ENCODE data around the gene CAP1. TPM values are rescaled to one million over a fixed set of nuclear protein-coding genes. Genes with fewer than 3 reads are reported as not detected.

CAP1 gene
- total and polyA plus RNA-seq, 4 donors = 157 to 201 (median 173) TPM

- no peak overlapping the region for H3K4me3 ChIP-seq (ENCODE audit: low read depth, low read length)
- no peaks in the 10 kb centered on the region for H3K36me3 ChIP-seq (ENCODE audit: control insufficient read depth, insufficient read depth, low read length)
- no peaks in the 10 kb centered on the region for H3K4me1 ChIP-seq (ENCODE audit: control insufficient read depth, insufficient read depth, low read length)
- no peak for DNase-seq (ENCODE audit: low read depth in 4 of 6, low spot score in 6 of 6)
- H3K27me3 ChIP-seq (ENCODE audit: control insufficient read depth, insufficient read depth, low read length) = peaks cover 3% of the 10 kb centered on the region
- no CpG with 5 or more reads among the region's 1 CpG for WGBS (ENCODE audit: insufficient coverage)
- H3K27ac ChIP-seq (ENCODE audit: low read depth, low read length) = no peak overlapping the region
- H3K9me3 ChIP-seq (ENCODE audit: control insufficient read depth, insufficient read depth, low read length) = no peaks in the 10 kb centered on the region
These were observed 64.5 kb downstream of the CAP1 start for GRCh38 chr1:40105028-40105427.

DNA sequence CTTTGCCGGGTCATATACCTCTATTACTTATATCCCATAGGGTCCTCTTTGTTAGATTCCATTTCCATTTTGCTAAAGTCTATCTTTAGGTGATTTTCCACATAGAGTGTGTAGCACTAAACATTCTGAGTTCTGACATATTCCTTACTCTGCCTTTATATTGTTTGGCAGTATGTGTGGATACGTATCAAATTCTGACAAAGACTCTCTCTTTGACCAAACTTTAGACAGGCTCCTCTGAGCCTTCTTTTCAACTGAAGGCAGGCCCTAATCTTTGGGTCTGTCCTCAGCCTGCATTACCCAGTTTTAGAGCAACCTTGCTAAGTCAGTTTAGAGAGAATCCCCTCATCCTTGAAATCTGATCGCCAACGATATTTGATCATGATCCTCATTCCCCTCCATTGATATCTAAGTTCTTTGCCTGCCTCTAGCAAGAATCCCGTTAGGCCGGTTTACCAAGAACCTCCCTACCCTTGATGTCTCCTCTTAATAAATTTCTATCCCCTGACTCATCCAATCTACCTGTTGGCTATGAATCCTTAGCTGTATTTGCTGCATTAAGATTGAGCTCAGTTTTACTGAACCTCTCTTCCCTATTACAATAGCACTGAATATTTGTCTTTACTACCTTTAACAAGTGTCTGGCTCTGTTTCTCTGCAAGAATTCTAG, 66.9 kb downstream of the CAP1 start:
- Histone ChIP-seq H3K9me3 (ENCODE audit: control insufficient read depth, insufficient read depth, low read length) (peaks cover 5% of the 10 kb centered on the region), H3K27ac (ENCODE audit: low read depth, low read length) (no peak overlapping the region), H3K36me3 (ENCODE audit: control insufficient read depth, insufficient read depth, low read length) (no peaks in the 10 kb centered on the region), H3K27me3 (ENCODE audit: control insufficient read depth, insufficient read depth, low read length) (no peaks in the 10 kb centered on the region), H3K4me3 (ENCODE audit: low read depth, low read length) (no peak overlapping the region), H3K4me1 (ENCODE audit: control insufficient read depth, insufficient read depth, low read length) (no peaks in the 10 kb centered on the region)
- no peak for DNase-seq (ENCODE audit: low read depth in 4 of 6, low spot score in 6 of 6)
- WGBS (ENCODE audit: insufficient coverage) = 91% methylated on average over 4 of the region's 6 CpGs

DNA sequence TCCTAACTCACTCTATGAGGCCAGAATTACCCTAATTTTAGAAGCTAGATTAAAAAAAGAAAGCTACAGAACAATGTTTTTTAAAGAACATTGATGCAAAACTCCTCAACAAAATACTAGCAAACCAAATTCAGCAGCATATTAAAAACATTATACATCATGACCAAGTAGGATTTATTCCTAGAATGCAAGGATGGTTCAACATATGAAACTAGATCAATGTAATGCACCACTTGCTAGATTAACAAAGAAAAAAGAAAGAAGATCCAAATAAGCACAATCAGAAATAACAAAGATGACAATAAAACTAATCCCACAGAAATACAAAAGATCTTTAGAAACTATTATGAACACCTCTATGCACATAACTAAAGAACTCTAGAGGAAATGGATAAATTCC, 69.9 kb downstream of the CAP1 start:
- Histone ChIP-seq H3K9me3 (ENCODE audit: control insufficient read depth, insufficient read depth, low read length) (peaks cover 5% of the 10 kb centered on the region), H3K4me3 (ENCODE audit: low read depth, low read length) (no peak overlapping the region), H3K4me1 (ENCODE audit: control insufficient read depth, insufficient read depth, low read length) (no peaks in the 10 kb centered on the region), H3K36me3 (ENCODE audit: control insufficient read depth, insufficient read depth, low read length) (no peaks in the 10 kb centered on the region), H3K27ac (ENCODE audit: low read depth, low read length) (no peak overlapping the region), H3K27me3 (ENCODE audit: control insufficient read depth, insufficient read depth, low read length) (no peaks in the 10 kb centered on the region)
- no peak for DNase-seq (ENCODE audit: low read depth in 4 of 6, low spot score in 6 of 6)

DNA sequence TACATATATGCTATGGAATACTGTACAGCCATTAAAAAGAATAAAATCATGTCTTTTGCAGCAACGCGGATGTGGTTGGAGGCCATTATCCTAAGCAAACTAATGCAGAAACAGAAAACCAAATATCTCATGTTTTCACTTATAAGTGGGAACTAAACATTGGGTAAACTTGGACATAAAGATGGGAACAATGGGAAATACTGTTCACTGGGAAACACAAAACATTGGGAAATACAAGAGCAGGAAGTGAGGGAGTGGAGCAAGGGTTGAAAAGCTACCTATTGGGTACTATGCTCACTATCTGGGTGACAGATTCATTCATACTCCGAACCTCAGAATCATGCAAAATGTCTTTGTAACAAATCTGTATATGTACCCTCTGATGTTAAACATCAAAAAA, 73.9 kb downstream of the CAP1 start:
- Histone ChIP-seq H3K27me3 (ENCODE audit: control insufficient read depth, insufficient read depth, low read length) (no peaks in the 10 kb centered on the region), H3K9me3 (ENCODE audit: control insufficient read depth, insufficient read depth, low read length) (peaks cover 5% of the 10 kb centered on the region), H3K27ac (ENCODE audit: low read depth, low read length) (no peak overlapping the region), H3K4me1 (ENCODE audit: control insufficient read depth, insufficient read depth, low read length) (no peaks in the 10 kb centered on the region), H3K4me3 (ENCODE audit: low read depth, low read length) (no peak overlapping the region), H3K36me3 (ENCODE audit: control insufficient read depth, insufficient read depth, low read length) (no peaks in the 10 kb centered on the region)
- DNase-seq (ENCODE audit: low read depth in 4 of 6, low spot score in 6 of 6) = no peak
- WGBS (ENCODE audit: insufficient coverage) = no CpG with 5 or more reads among the region's 3 CpGs

DNA sequence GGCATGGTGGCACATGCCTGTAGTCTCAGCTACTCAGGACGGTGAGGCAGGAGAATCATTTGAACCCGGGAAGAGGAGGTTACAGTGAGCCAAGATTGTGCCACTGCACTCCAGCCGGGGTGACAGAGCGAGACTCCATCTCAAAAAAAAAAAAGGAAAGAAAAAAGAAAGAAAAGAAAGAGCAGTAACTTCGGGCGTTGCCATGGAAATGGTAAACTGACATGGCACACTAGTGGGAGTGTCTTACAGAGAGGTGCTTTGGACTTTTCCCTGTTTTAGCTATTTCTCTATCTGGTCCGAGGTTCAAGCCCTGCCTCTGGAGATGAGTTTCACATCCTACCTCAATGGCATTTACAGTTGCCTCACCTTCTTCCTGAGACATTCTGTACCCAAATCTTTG, 79.6 kb downstream of the CAP1 start:
- Histone ChIP-seq H3K27me3 (ENCODE audit: control insufficient read depth, insufficient read depth, low read length) (no peaks in the 10 kb centered on the region), H3K27ac (ENCODE audit: low read depth, low read length) (no peak overlapping the region), H3K36me3 (ENCODE audit: control insufficient read depth, insufficient read depth, low read length) (no peaks in the 10 kb centered on the region), H3K4me1 (ENCODE audit: control insufficient read depth, insufficient read depth, low read length) (no peaks in the 10 kb centered on the region), H3K4me3 (ENCODE audit: low read depth, low read length) (no peak overlapping the region), H3K9me3 (ENCODE audit: control insufficient read depth, insufficient read depth, low read length) (no peaks in the 10 kb centered on the region)
- WGBS (ENCODE audit: insufficient coverage) = 84% methylated on average over 6 of the region's 7 CpGs
- no peak for DNase-seq (ENCODE audit: low read depth in 4 of 6, low spot score in 6 of 6)

Other genes starting within 250 kb of the CAP1 start
- 10 to 100 TPM; 33.5 to 35.6 TPM for gene TRIT1, start 157.2 kb upstream of the CAP1 start, total RNA-seq
- gene TRIT1, start 157.2 kb upstream of the CAP1 start, polyA plus RNA-seq (ENCODE audit: insufficient read length in 2 of 2) = 10 to 100 TPM; 25.8 to 30.6 TPM
- 1 to 10 TPM; 6.1 to 6.4 TPM for gene MYCL, start 138.8 kb upstream of the CAP1 start, total RNA-seq
- gene MYCL, start 138.8 kb upstream of the CAP1 start, polyA plus RNA-seq (ENCODE audit: insufficient read length in 2 of 2) = 10 to 100 TPM; 13.2 to 16.6 TPM
- gene MFSD2A, start 85.6 kb upstream of the CAP1 start, total RNA-seq = 10 to 100 TPM; 15.7 to 20.5 TPM
- 10 to 100 TPM; 34.8 to 42.9 TPM for gene MFSD2A, start 85.6 kb upstream of the CAP1 start, polyA plus RNA-seq (ENCODE audit: insufficient read length in 2 of 2)
- gene PPT1, start 56.5 kb downstream of the CAP1 start, total RNA-seq = 100 to 1,000 TPM in 1 of 2 donors, 10 to 100 TPM in 1; 87.4 to 115 TPM
- 100 to 1,000 TPM; 114 to 124 TPM for gene PPT1, start 56.5 kb downstream of the CAP1 start, polyA plus RNA-seq (ENCODE audit: insufficient read length in 2 of 2)
- gene RLF, start 120.7 kb downstream of the CAP1 start, total RNA-seq = 10 to 100 TPM; 35.8 to 65.1 TPM
- gene RLF, start 120.7 kb downstream of the CAP1 start, polyA plus RNA-seq (ENCODE audit: insufficient read length in 2 of 2) = 10 to 100 TPM; 17.2 to 21.3 TPM
- gene TMCO2, start 207.2 kb downstream of the CAP1 start, total RNA-seq = not detected
- not detected for gene TMCO2, start 207.2 kb downstream of the CAP1 start, polyA plus RNA-seq (ENCODE audit: insufficient read length in 2 of 2)
- gene ZMPSTE24, start 217.5 kb downstream of the CAP1 start, total RNA-seq = 10 to 100 TPM; 39.2 to 70.9 TPM
- gene ZMPSTE24, start 217.5 kb downstream of the CAP1 start, polyA plus RNA-seq (ENCODE audit: insufficient read length in 2 of 2) = 10 to 100 TPM; 38.9 to 45.8 TPM

All from spinal cord (tissue), 10 donors.